Measurements from ENCODE around the gene GXYLT1.

Gene GXYLT1

DNA sequence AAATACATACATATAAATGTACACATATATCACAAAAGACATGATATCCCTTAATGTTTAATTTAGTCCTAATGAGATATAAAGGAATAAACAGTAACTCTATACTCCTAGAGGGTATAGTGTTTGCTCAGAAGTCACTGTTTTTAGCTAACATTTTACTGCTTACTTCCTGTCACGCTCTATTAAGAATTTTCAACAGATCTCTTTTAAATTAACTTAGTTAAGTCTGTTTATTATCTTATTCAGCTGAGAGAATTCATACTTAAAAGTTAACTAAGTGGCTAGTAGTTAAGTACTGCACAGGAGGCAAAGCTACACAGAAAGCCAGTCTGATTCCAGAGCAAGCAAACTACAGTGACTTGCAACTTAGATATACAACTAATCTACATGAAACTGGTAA, 39.9 kb downstream of the GXYLT1 start:
- Histone ChIP-seq H3K4me3 (ENCODE audit: low read depth, low read length) (no peak overlapping the region), H3K36me3 (ENCODE audit: control insufficient read depth, insufficient read depth, low read length) (no peaks in the 10 kb centered on the region), H3K4me2 (ENCODE audit: low read length) (no peak overlapping the region), H3K79me2 (no peaks in the 10 kb centered on the region), H3K27ac (no peak overlapping the region), H3K9me3 (ENCODE audit: control insufficient read depth, low read length) (no peaks in the 10 kb centered on the region), H3K4me1 (no peaks in the 10 kb centered on the region), H3K27me3 (ENCODE audit: control insufficient read depth, insufficient read depth, low read length) (no peaks in the 10 kb centered on the region), H3K9ac (no peak overlapping the region), H2AFZ (no peak overlapping the region)
- TF ChIP-seq, protein P1, sequence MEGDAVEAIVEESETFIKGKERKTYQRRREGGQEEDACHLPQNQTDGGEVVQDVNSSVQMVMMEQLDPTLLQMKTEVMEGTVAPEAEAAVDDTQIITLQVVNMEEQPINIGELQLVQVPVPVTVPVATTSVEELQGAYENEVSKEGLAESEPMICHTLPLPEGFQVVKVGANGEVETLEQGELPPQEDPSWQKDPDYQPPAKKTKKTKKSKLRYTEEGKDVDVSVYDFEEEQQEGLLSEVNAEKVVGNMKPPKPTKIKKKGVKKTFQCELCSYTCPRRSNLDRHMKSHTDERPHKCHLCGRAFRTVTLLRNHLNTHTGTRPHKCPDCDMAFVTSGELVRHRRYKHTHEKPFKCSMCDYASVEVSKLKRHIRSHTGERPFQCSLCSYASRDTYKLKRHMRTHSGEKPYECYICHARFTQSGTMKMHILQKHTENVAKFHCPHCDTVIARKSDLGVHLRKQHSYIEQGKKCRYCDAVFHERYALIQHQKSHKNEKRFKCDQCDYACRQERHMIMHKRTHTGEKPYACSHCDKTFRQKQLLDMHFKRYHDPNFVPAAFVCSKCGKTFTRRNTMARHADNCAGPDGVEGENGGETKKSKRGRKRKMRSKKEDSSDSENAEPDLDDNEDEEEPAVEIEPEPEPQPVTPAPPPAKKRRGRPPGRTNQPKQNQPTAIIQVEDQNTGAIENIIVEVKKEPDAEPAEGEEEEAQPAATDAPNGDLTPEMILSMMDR (IDR thresholded peaks at IDR 0.05) = no peak

DNA sequence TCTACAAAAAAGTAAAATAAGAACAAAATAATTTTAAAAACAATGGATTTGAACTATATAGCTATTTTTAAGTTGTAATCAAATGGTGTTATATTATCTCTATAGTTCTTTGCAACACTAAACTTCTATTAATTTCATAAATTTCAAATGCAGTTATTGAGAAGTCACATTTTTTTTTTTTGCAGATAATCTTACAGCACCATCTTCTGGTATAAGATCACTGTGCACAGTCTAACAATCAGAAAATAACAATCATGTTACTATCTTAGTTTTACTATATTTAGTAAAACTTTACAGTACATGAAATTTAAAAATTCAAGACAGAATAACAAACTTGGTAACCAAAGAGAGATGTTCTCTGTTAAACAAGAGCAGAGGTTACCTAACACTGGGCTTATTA, 40.6 kb downstream of the GXYLT1 start:
- H3K27me3 ChIP-seq (ENCODE audit: control insufficient read depth, insufficient read depth, low read length) = no peaks in the 10 kb centered on the region
- H3K36me3 ChIP-seq (ENCODE audit: control insufficient read depth, insufficient read depth, low read length) = no peaks in the 10 kb centered on the region
- H3K9ac ChIP-seq = no peak overlapping the region
- no peaks in the 10 kb centered on the region for H3K79me2 ChIP-seq
- TF ChIP-seq, protein P1 (IDR thresholded peaks at IDR 0.05) = no peak
- H3K27ac ChIP-seq = no peak overlapping the region
- H3K4me2 ChIP-seq (ENCODE audit: low read length) = no peak overlapping the region
- H3K4me3 ChIP-seq (ENCODE audit: low read depth, low read length) = no peak overlapping the region
- no peaks in the 10 kb centered on the region for H3K4me1 ChIP-seq
- no peak overlapping the region for H2AFZ ChIP-seq
- H3K9me3 ChIP-seq (ENCODE audit: control insufficient read depth, low read length) = no peaks in the 10 kb centered on the region

- TF ChIP-seq, protein P1 (IDR thresholded peaks at IDR 0.05) = no peak
- no peak overlapping the region for H3K9ac ChIP-seq
- H3K9me3 ChIP-seq (ENCODE audit: control insufficient read depth, low read length) = no peaks in the 10 kb centered on the region
- no peak overlapping the region for H3K27ac ChIP-seq
- no peaks in the 10 kb centered on the region for H3K36me3 ChIP-seq (ENCODE audit: control insufficient read depth, insufficient read depth, low read length)
- no peak overlapping the region for H3K4me2 ChIP-seq (ENCODE audit: low read length)
- no peak overlapping the region for H2AFZ ChIP-seq
- no peak overlapping the region for H3K4me3 ChIP-seq (ENCODE audit: low read depth, low read length)
- H3K4me1 ChIP-seq = no peaks in the 10 kb centered on the region
- H3K79me2 ChIP-seq = no peaks in the 10 kb centered on the region
- H3K27me3 ChIP-seq (ENCODE audit: control insufficient read depth, insufficient read depth, low read length) = no peaks in the 10 kb centered on the region
Measured at GRCh38 chr12:42103155-42103554, 41.5 kb downstream of the GXYLT1 start.

GRCh38 chr12:42102720-42103119, 42.0 kb downstream of the GXYLT1 start:
- Histone ChIP-seq H3K36me3 (ENCODE audit: control insufficient read depth, insufficient read depth, low read length) (no peaks in the 10 kb centered on the region), H3K9ac (no peak overlapping the region), H3K27ac (no peak overlapping the region), H3K79me2 (no peaks in the 10 kb centered on the region), H3K9me3 (ENCODE audit: control insufficient read depth, low read length) (no peaks in the 10 kb centered on the region), H2AFZ (no peak overlapping the region), H3K4me2 (ENCODE audit: low read length) (no peak overlapping the region), H3K4me3 (ENCODE audit: low read depth, low read length) (no peak overlapping the region), H3K4me1 (no peaks in the 10 kb centered on the region), H3K27me3 (ENCODE audit: control insufficient read depth, insufficient read depth, low read length) (no peaks in the 10 kb centered on the region)
- TF ChIP-seq, protein P1 (IDR thresholded peaks at IDR 0.05) = no peak

GRCh38 chr12:42099433-42099832, 45.2 kb downstream of the GXYLT1 start:
- H3K4me1 ChIP-seq = no peaks in the 10 kb centered on the region
- H3K4me3 ChIP-seq (ENCODE audit: low read depth, low read length) = no peak overlapping the region
- no peaks in the 10 kb centered on the region for H3K9me3 ChIP-seq (ENCODE audit: control insufficient read depth, low read length)
- H3K4me2 ChIP-seq (ENCODE audit: low read length) = no peak overlapping the region
- H3K9ac ChIP-seq = no peak overlapping the region
- H3K27me3 ChIP-seq (ENCODE audit: control insufficient read depth, insufficient read depth, low read length) = no peaks in the 10 kb centered on the region
- no peaks in the 10 kb centered on the region for H3K36me3 ChIP-seq (ENCODE audit: control insufficient read depth, insufficient read depth, low read length)
- TF ChIP-seq, protein P1 (IDR thresholded peaks at IDR 0.05) = no peak
- H3K27ac ChIP-seq = no peak overlapping the region
- H3K79me2 ChIP-seq = no peaks in the 10 kb centered on the region
- no peak overlapping the region for H2AFZ ChIP-seq
